B cell (primary cell): Measurements from ENCODE around the gene LRBA.

Experiments used
- CTCF ChIP-seq: fragments of 200-600 bp; IDR thresholded peaks from one replicate; pipeline ENCODE4 v1.8.0; 2022; ENCODE audit warnings: antibody characterized with exemption, mild to moderate bottlenecking
- EZH2 ChIP-seq: IDR thresholded peaks from 2 replicates; pipeline ENCODE4 v1.6.1; 2012; ENCODE audit warnings: borderline replicate concordance, low read depth, mild to moderate bottlenecking, moderate library complexity, low read length; ENCODE audit not compliant: insufficient read depth, poor library complexity, severe bottlenecking

- no peak for TF ChIP-seq CTCF
- TF ChIP-seq EZH2 = no peak
Measured at GRCh38 chr4:150586162-150586810, 428.8 kb downstream of the LRBA start.
